NCI-H1092 (cell line): ENCODE measurements around the gene USH1C.

Experiments used
- DNase-seq: peaks from one replicate; lab custom pipeline; 2025; lab: John Stamatoyannopoulos, UW

USH1C gene

GRCh38 chr11:17471501-17471900, 72.7 kb downstream of the USH1C start:
- DNase-seq: no peak

- no peak for DNase-seq
These were observed 74.2 kb downstream of the USH1C start for GRCh38 chr11:17469998-17470397.

GRCh38 chr11:17468122-17468521, 76.1 kb downstream of the USH1C start:
- DNase-seq: no peak

- DNase-seq: no peak
These were observed 80.6 kb downstream of the USH1C start for GRCh38 chr11:17463546-17464174.

- DNase-seq: no peak
These were observed 81.3 kb downstream of the USH1C start for GRCh38 chr11:17462940-17463339.

GRCh38 chr11:17460406-17460805, 83.8 kb downstream of the USH1C start:
- no peak for DNase-seq

GRCh38 chr11:17459236-17459896, 84.8 kb downstream of the USH1C start:
- DNase-seq: no peak

GRCh38 chr11:17458268-17458667, 85.9 kb downstream of the USH1C start:
- DNase-seq: no peak

GRCh38 chr11:17457396-17458173, 86.6 kb downstream of the USH1C start:
- no peak for DNase-seq

GRCh38 chr11:17452668-17453067, 91.5 kb downstream of the USH1C start:
- DNase-seq: no peak

- DNase-seq: no peak
These were observed 95.1 kb downstream of the USH1C start for GRCh38 chr11:17449158-17449557.

- DNase-seq: no peak
These were observed 97.7 kb downstream of the USH1C start for GRCh38 chr11:17446482-17446881.

- DNase-seq: no peak
These were observed 98.9 kb downstream of the USH1C start for GRCh38 chr11:17445240-17445795.

GRCh38 chr11:17443926-17444690, 100.1 kb downstream of the USH1C start:
- no peak for DNase-seq
